HG03025 (cell line): ENCODE results near the gene LATS1.
"Not testable (repeated sequence)": the region's sequence is repeated elsewhere in the genome, so short reads cannot be mapped to it uniquely, and the experiment has no call there.

Experiments
- ATAC-seq: cut with Tn5 transposase; IDR thresholded peaks from one replicate; pipeline ENCODE4 v1.9.1; 2021; ENCODE audit warnings: mild to moderate bottlenecking, moderate library complexity; ENCODE audit not compliant: unreplicated experiment, low FRiP score

LATS1 gene

GRCh38 chr6:149729824-149730223 is 11.9 kb upstream of the LATS1 start:
- ATAC-seq: no peak

DNA sequence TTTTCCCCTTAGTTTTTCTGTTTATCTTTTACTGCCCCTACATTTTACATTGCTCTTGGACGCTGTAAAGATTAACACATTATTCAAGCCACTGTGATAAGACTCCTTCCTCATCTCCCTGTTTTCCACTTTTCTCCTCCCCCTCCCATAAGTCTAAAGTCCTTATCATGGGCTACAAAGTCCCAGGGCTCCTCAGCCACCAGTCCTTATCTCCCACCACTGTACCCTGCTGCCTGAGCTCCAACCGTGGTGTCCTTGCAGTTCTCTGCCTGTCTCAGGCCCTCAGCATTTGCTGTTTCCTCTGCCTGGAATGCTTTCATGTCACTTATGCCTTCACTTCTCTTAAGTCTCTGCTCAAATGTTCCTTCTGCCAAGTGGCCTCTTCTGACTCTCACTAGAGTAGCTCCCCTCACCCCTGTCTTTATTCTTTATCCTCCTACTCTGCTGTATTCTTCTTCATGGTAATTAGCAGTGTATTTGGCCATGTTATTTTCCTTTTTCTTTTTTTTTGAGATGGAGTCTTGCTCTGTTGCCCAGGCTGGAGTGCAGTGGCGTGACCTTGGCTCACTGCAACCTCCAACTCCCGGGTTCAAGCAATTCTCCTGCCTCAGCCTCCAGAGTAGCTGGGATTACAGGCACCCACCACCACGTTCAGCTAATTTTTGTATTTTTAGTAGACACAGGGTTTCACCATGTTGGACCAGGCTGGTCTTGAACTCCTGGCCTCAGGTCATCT is 10.8 kb upstream of the LATS1 start:
- ATAC-seq: no peak

DNA sequence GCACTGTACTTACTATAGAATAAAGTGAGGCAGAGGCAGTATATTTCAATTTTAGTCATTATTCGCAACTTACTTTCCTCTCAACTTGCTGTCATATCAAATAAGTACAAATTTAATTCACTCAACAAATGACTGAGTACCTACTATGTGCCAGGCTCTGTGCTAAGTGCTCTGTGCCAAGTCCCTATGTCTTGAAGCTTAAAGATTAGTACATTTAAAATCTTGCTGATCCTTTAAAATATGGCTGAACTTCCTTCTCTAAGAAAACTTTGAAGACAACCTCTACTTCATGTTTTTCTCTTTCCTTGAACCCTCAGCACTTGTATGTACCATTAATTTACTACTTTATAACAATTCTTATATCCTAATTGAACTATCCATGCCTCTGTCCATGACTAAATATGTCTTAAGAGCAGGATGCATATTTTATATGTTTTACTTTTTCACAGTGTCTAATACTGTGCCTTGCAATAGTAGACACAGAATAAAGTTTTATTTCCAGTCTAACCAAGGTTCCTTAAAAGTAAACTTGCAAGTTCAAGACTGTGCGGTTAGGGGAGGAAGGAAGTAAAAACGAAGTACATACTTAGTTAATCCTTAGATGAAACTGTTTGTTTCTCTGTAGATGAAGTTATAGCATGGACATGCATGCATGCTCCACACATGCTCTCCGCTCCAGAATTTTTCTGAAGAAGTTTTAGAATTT is 10.0 kb upstream of the LATS1 start:
- ATAC-seq: no peak

DNA sequence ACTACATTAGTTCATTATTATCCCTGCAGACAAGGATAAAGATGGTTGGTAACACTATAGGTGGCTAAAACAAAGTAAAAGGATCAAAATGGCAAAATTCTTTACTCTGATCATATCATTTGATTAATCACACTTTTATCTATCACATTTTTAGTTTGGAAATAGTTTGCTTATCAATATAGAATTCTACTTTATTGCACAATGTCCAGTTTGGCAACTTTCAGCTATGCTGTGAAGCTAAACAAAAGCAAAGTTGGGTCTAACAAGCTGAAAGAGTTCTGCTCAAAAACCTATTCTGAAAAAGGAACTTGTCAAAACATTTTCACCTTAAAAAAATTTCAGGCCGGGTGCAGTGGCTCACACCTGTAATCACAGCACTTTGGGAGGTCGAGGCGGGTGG is 7.9 kb upstream of the LATS1 start:
- no peak for ATAC-seq

- ATAC-seq: no peak
Observed at GRCh38 chr6:149723771-149724417, 6.0 kb upstream of the LATS1 start.

DNA sequence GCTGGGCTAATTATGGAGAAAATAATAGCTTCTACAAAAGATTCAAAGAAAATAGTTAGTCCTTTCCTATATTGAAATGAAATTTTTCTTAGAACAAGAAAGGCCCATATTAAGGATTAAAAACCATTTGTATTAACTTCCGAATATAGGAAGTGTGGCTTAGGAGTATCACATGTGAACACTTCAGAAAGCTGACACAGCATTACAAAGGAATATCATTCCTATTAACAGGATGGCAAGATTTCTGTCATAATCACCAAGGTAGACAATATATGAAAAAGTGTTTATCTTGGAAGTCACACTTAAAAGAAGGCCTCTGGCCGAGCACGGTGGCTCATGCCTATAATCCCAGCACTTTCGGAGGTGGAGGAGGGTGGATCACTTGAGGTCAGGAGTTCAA is 5.4 kb upstream of the LATS1 start:
- no peak for ATAC-seq

DNA sequence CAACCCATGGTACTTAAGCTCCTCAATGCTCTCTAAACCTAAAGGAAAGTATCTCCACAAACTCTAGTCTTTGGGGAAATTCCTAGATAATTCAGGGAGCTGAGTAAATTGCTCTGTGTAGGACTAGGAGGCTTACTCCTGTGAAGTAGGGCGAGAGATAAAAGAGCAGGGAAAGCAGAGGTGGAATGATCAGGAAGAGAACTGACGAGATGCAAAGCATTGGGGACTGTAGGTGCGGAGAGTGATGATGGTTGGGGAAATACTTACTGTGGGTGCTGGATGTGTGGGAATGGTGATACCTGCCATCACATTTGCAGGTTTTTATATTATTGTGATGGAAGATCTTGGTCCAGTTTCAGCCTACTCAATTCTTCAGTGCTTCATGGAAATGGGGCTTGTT is 1.6 kb upstream of the LATS1 start:
- no peak for ATAC-seq

- no peak for ATAC-seq
Observed at GRCh38 chr6:149717255-149717587, 680 bp downstream of the LATS1 start.

GRCh38 chr6:149716181-149716963 is 1.5 kb downstream of the LATS1 start:
- no peak for ATAC-seq

GRCh38 chr6:149714442-149714841 is 3.5 kb downstream of the LATS1 start:
- no peak for ATAC-seq

GRCh38 chr6:149711711-149712110 is 6.2 kb downstream of the LATS1 start:
- ATAC-seq: no peak

DNA sequence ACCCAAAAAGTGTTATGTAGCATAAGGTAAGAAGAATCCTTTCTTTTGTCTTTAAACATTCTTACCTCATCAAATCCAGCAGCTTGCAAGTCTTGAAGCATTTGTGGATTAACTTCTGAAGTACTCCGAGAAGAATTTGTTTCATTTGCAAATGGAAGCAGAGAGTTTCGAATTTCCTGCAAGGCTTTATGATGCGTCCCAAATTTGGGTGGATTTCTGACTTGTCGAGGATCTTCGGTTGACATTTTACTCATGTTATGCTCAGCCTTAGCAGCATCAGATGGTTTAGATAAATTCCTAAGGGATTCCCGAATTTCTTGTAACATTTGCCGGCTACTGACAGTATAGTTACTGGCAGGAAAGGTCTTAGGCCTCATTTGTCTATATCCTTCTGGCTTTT is 16.2 kb downstream of the LATS1 start:
- no peak for ATAC-seq

DNA sequence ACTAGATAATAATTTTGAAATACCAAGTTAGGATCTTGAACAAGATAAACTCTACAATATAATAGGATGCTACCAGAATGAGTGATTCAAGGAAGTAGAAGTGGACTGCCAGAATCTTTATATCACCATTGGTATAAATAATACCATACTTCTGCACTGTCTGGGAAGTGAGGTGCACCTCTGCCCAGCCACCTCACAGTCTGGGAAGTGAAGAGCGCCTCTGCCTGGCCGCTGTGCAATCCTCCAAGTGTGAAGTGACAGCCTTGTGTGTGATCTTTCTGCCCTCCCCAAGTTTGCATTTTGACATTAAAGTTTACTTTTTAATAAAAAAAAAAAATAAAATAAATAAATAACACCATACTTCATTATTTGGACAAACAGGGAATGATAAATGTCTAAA is 18.8 kb downstream of the LATS1 start:
- no peak for ATAC-seq

DNA sequence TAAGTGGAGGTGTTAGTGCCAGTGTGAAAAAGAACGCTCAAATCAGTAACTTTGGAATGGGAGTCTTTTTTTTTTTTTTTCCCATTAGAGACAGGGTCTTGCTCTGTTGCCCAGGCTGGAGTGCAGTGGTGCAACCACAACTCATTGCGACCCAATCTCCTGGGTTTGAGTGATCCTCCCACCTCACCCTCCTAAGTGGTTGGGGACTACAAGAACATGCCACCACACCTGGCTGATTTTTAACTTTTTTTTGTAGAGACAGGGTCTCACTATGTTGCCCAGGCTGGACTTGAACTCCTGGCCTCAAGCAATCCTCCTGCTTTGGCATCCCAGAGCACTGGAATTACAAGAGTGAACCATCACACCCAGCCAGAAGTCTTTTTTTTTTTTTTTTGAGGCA is 19.7 kb downstream of the LATS1 start:
- no peak for ATAC-seq

DNA sequence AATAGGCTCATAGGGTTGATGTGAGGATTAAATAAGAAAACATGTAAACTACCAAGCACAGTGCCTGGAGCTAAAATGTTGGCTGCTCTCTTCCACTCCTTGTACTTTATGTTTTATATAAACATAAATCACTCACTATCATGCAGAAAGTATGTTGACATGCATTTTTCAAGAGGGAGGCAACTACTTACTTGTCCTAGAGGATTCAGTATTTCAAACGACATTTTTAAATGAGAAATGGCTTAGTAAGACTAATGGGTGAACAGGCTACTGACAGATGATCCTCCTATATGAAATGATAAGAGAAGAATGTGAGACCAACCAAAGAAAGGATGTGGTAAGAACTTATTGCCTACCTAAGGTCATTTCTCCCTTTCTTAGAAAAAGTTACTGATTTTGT is 21.0 kb downstream of the LATS1 start:
- no peak for ATAC-seq

- no peak for ATAC-seq
Observed at GRCh38 chr6:149694921-149695320, 23.0 kb downstream of the LATS1 start.

DNA sequence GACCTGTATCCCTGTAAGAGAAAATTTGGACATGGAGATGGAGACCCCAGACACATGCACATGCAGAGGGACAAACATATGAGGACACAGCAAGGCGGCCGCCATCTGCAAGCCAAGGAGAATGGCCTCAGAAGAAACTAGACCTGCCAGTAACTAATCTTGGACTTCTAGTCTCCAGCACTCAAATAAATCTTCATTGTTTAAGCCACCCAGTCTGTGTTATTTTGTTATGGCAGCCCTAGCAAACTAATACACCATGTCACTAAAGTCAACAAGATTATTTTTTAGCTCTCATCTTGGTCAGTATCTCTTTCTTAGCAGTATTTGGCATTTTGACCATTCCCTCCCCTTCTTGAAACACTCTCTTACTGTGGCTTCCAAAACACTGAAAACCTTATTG is 26.7 kb downstream of the LATS1 start:
- no peak for ATAC-seq

- no peak for ATAC-seq
Observed at GRCh38 chr6:149686230-149686629, 31.7 kb downstream of the LATS1 start.

- no peak for ATAC-seq
Observed at GRCh38 chr6:149683256-149683859, 34.5 kb downstream of the LATS1 start.

GRCh38 chr6:149681845-149682244 is 36.1 kb downstream of the LATS1 start:
- ATAC-seq: not testable (repeated sequence)

- ATAC-seq: no peak
Observed at GRCh38 chr6:149681209-149681608, 36.7 kb downstream of the LATS1 start.
